Measurements from ENCODE around the gene KLRF1.

DNA sequence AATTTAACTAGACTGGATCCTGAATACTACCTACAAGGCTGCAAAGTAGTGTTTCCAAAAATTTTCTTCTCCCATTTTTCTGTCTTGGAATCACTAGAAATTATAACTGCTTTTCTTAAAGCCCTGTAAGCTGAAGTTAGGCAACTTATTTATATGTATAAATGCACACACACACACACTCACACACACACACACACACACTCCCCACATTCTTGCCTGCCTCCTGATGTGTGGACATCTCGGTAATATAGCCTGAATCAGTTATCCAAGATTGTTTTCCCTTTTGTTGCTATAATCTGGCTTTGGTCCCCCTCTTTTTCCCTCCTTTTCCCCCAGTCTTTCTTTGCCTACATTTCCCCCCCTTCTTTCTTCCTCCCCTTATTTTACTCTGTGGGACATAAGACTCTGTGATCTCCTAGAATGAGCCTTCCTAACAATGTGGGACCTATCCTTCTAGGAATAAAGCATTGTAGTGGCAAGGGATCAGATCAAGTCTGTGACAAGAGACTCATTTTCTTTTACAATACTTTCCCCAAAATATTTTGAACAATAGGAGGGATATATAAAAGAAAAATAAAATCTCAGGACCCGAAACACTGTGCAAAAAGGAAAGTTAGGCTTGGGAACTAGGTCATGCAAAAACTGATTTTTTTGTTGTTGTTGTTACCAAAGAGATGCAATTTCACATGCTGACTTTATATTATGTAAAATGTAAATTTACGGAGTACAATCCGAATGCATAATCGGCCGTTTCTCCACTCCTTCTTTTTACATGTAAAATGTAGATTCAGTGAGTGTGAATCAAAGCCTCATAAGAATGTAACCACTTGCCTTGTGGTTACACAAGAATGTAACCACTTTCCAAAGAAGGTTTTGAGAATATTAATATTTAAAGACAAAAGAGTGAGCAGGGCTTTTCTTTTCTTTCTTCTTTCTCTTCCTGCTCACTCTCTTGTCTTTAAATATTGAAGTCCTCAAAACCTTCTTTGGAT is 40.3 kb upstream of the KLRF1 start:
- TF ChIP-seq, protein P1, sequence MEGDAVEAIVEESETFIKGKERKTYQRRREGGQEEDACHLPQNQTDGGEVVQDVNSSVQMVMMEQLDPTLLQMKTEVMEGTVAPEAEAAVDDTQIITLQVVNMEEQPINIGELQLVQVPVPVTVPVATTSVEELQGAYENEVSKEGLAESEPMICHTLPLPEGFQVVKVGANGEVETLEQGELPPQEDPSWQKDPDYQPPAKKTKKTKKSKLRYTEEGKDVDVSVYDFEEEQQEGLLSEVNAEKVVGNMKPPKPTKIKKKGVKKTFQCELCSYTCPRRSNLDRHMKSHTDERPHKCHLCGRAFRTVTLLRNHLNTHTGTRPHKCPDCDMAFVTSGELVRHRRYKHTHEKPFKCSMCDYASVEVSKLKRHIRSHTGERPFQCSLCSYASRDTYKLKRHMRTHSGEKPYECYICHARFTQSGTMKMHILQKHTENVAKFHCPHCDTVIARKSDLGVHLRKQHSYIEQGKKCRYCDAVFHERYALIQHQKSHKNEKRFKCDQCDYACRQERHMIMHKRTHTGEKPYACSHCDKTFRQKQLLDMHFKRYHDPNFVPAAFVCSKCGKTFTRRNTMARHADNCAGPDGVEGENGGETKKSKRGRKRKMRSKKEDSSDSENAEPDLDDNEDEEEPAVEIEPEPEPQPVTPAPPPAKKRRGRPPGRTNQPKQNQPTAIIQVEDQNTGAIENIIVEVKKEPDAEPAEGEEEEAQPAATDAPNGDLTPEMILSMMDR (IDR thresholded peaks at IDR 0.05 in 2 of 3, conservative IDR thresholded peaks at IDR 0.05 in 1 of 3; ENCODE audit: borderline replicate concordance in 1 of 3, insufficient read depth in 1 of 3, low read depth in 2 of 3, low read length in 2 of 3) = no peak
- no peak for TF ChIP-seq ZNF274 (IDR thresholded peaks at IDR 0.05; ENCODE audit: low read depth, low read length)
